Measurements from ENCODE around the gene PGA5.

DNA sequence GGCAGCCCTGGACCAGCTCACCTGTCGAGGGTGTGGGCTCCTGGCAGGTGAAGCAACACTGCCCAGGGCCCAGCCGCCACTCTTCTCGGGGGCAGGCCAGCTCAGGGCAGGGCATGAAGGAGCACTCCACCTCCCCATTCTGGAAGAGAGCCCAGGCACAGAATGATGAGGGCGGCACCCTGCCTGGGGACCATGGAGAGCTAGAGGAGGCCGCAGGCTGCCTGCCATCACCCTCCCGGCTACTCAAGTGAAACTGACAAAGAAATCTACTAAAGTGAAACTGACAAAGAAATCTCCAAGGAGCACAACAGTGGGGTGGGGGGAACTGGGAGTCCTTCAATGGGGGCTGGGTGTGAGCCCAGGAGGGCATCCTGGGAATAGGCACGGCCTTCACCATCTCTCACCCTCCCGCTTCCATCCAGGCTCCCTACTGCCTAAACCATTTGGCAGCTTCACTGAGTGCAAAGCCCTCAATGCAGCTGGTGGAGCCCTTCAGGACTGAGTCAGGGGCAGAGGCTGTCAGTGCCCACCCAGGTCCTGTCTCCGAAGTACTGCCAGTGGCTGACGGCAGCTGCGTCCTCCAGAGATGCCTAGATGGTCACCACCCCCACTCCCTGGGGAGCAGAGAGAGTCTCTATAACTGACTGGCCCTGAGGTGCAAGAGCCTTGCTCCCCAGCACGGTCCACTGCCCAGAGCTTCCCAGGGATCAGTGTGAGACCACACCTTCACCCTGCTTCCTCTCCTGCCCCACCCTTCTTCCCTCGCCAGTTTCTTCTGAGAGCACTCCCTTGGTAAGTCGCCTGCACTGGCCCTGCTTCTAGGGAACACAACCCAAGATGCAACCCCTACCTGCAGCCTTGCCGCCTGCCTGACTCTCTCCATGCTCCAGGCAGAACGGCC is 32.5 kb downstream of the PGA5 start:
- TF ChIP-seq POLR2A (IDR thresholded peaks at IDR 0.05; ENCODE audit: low read depth, low read length) (no peak), POLR2AphosphoS5 (IDR thresholded peaks at IDR 0.05; ENCODE audit: low read depth, low read length) (no peak), TAF1 (IDR thresholded peaks at IDR 0.05; ENCODE audit: low read depth, low read length) (no peak), POU2F2 (IDR thresholded peaks at IDR 0.05; ENCODE audit: low read depth, low read length) (no peak), SPI1 (IDR thresholded peaks at IDR 0.05; ENCODE audit: low read depth, low read length) (no peak), PAX5 (IDR thresholded peaks at IDR 0.05; ENCODE audit: insufficient read depth, low read length, severe bottlenecking) (no peak)

All from GM12891 (cell line).